Activated CD4-positive, alpha-beta T cell treated with anti-CD3 and anti-CD28 coated beads, Interleukin-2, amount 50 U/mL, for 24 hours (primary cell): ENCODE data around the gene COQ7.

Source experiments
- DNase-seq, 2 donors: peaks; one replicate each; pipeline ENCODE4 v3.0.0-alpha.2; 2020; ENCODE audit warnings: low read depth in 1 of 2, low spot score in 1 of 2

COQ7 gene

GRCh38 chr16:19085679-19086200 is 18.3 kb downstream of the COQ7 start:
- DNase-seq: no peak

DNA sequence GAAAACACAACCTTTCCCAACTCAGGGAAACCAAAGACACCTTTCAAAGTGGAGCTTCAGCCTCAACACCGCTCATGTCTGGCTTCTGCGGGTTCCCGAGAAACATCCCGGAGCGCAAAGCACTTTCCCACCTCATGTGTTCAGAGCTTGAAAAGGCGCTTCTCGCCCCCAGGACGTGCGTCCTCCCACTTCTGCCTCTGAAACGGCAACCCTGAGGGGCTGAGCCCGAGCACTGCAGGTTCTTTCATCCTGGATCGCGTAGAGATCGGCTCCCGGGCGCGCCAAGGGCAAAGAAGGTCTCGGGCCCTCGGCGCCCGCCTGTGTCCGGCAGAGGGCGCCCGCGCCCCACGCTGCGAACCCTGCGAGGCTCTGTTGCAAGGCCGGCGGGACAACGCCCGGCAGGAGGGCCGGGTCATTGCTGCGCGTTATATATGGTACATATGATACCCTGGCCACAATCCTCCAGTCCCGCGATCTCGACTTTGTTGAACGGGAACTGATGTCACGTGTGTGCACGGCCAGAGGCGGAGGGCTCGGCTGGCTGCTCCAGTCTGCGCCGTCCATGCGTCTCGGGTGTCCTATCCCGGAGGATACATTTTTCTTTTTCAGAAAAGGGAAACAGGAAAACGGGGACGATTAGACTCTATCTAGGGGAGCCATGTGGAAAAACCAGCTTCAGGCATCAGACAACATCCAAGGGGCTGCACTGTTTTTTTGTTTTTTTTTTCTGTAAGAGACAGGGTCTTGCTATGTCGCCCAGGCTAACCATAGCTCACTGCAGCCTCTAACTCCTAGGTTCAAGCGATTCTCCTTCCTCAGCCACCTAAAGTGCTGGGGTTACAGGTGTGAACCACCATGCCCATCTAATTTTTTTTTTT is 19.1 kb downstream of the COQ7 start:
- peak; percentile 66 to 72 for DNase-seq

- no peak for DNase-seq
Measured at GRCh38 chr16:19088341-19088916, 21.0 kb downstream of the COQ7 start.

DNA sequence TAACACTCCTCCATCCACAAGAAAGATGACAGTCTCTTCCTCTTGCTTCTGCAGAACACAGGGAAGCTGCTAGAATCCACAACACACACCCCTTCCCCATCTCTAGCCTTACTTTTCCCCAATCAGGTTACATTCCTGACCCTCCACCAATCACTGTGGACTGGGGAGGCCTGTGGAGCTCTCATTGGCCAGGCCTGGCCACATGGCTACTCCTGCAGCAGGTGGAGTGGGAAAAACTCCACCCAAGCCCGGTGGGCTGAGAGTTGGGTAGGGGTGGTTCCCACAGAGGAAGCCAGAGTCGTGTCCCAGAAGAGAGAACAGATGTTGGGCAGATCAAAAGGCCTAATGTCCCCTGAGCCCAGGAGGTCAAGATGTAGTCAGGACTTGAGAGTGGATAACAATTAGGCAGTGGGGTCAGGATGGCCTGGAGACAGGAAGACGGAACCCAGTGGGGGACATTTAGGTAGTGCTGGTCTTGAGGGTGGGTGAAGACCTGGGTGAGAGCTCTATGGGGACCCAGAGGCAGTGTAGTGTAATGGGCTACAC is 22.1 kb downstream of the COQ7 start:
- no peak for DNase-seq

- DNase-seq: no peak
Measured at GRCh38 chr16:19090916-19091315, 23.5 kb downstream of the COQ7 start.

GRCh38 chr16:19092653-19093410 is 25.4 kb downstream of the COQ7 start:
- DNase-seq: no peak

- DNase-seq: no peak
Measured at GRCh38 chr16:19093631-19094541, 26.5 kb downstream of the COQ7 start.

DNA sequence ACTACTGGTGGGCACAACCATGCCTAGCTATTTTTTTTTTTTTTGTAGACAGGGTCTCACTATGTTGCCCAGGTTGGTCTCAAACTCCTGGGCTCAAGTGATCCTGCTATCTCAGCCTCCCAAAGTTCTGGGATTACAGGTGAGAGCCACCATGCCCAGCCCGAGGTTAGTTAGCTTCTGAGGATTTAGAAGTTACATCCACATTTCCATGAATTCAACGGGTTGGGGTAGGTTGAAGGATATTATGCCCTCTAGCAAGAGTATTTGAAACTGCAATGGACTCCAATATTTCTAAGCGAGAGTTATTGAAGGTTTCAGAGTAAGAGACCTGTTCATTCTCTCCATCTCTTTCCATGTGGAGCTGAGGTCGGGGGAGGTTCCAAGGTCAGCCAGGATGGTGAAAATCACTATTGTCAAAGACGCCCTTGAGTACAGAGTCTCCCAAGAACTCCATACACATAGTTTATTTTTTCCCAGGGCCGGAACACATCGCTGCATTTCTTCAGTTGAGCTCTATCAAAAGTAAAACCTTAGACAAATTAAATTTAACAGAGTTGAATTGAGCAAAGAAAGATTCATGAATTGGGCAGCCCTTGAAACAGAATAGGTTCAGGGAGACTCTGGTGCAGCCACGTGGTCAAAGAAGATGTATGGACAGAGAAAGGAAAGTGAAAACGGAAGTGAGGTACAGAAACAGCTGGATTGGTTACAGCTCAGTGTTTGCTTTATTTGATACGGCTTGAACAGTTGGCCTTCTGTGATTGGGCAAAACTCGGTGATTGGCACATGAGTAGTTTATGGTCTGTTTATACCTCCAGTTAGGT is 27.3 kb downstream of the COQ7 start:
- DNase-seq: no peak

DNA sequence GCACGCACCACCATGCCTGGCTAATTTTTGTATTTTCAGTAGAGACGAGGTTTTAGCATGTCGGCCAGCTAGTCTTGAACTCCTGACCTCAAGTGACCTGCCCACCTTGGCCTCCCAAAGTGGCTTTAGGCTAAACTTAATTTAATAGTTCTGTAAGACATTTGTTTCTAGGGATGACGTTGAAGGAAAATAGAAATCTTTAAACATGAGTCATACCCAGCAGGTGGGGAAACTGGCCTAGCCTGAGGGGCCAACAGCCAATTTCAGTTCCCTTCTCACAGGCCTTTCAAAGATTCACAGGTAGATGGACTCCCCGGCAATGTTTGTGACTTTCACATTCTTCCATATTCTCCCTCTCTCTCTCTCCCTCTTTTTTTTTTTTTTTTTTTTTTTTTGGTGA is 28.2 kb downstream of the COQ7 start:
- DNase-seq: no peak

DNA sequence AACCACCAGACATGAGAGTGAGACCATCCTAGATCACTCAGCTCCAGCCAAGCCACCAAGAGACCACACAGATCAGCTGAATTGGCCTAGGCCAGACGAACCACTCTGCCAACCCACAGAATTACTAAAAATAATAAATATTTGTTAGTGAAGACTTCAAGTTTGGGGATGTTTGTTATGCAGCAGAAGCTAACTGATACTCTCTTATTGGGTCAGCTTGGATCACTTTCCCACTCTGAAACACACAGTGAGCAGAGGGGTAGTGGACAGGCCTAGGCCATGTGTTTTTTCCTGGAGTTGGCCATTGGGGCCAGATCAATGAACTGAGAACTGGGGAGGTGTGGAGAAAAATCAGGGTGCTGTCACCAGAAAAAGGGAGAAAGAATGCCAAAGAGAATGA is 30.8 kb downstream of the COQ7 start:
- DNase-seq: no peak

DNA sequence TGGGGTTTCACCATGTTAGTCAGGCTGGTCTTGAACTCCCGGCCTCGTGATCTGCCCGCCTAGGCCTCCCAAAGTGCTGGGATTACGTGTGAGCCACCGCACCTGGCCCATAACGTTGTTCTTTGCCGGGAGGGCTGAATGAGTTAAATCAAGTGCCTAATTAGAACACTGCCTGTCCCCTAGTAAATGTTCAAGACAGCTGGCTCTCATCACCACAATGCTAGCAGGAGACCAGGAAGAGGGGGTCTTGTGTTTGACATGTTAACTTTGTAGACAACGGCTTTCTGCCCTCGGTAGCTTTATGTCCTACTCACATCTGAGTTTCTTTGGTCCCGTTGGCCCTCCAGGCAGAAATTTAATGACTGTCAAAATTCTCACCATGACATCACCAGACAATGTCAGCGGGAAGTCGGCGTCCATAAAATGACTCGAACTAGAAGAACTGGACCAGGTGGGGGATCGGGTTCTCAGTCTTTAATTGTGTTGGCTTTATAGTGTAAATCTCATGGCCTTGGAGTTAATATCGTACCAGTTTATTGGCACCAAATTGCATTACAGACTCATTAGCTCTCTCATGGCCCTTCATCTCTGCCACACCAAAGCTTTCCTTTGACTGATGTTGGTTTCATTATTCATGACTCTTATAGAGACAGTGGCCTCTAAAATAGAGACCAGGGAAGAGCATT is 34.9 kb downstream of the COQ7 start:
- DNase-seq: no peak

DNA sequence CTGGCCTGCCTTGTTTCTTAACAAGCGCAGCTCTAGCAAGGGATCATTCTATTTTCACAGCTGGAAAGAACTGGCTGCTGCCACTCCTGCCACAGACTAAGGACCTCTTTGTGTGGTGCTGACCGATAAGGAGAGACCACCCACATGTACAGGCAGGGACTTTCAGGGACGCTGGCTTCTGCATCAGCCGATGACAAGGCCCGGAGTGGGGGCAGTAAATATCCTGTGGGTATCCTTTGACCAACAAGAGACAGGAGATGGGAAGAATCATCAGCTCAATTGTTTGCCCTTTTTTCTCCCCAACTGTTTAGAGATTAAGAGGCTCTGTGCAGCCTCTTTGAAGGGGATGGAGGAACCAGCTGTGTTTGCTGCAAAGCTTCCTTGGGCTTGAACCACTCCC is 37.2 kb downstream of the COQ7 start:
- no peak for DNase-seq

GRCh38 chr16:19105131-19105530 is 37.7 kb downstream of the COQ7 start:
- no peak for DNase-seq

- DNase-seq: no peak
Measured at GRCh38 chr16:19105891-19106624, 38.6 kb downstream of the COQ7 start.

DNA sequence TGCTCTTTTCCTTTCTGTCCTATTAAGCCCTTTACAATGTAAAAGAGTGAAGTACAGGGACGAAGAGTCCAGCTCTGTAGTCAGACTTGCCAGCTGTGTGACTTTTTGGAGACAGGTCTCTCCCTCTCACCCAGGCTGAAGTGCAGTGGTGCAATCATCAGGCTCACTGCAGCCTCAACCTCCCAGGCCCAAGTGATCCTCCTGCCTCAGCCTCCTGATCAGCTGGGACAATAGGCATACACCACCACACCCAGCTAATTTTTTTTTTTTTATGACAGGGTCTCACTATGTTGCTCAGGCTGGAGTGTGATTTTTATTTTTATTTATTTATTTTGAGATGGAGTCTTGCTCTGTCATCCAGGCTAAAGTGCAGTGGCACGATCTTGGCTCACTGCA is 39.2 kb downstream of the COQ7 start:
- no peak for DNase-seq

DNA sequence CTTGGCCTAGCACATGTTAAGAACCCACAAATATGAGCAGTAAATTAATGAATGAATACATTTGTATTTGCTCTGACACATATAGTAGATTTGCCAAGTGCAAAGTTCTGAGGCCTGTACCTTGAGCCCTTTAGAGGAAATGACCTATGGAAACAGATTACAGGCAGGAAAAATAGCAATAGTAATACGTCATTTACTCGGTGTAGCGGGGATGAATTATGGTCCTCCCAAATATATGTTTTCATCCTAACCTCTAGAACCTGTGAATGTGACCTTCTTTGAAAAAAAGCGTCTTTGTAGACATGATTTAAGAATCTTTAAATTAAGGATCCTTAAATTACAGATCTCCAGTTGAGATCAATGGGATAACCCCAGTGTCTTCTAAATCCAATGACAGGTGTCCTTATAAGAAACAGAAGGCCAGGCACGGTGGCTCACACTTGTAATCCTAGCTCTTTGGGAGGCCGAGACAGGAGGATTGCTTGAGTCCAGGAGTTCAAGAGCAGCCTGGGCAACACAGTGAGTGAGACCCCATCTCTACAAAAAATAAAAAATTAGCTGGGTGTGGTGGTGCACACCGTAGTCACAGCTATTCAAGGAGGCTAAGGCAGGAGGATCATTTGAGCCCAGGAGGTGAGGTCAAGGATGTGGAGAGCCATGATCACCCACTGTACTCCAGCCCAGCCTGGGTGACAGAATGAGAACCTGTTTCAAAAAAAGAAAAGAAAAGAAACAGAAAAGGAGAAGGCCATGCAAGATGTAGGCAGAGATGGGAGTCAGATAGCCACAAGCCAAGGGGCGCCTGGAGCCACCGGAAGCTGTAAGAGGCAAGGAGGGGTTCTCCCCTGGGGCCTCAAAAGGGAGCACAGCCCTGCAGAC is 41.2 kb downstream of the COQ7 start:
- no peak for DNase-seq

DNA sequence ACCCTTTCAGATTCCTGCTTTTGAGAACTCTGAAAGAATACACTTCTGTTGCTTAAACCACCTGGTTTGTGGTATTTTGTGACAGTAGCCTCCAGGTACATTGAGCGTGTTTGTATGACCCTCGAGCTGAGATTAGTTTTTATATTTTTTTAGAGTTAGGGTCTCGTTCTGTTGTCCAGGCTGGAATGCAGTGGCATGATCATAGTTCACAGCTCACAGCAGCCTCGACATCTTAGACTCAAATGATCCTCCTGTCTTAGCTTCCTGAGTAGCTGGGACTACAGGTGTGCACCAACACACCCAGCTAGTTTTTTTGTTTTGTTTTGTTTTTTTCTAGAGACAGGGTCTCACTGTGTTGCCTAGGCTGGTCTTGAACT is 41.9 kb downstream of the COQ7 start:
- DNase-seq: no peak
